Activated CD4-positive, alpha-beta T cell treated with anti-CD3 and anti-CD28 coated beads, Interleukin-2, amount 50 U/mL, for 24 hours (primary cell): ENCODE measurements around the gene SAE1.
"Not testable (repeated sequence)": the region's sequence is repeated elsewhere in the genome, so short reads cannot be mapped to it uniquely, and the experiment has no call there.

Experiments
- DNase-seq, 2 donors: peaks; one replicate each; pipeline ENCODE4 v3.0.0-alpha.2; 2020; ENCODE audit warnings: low read depth in 1 of 2, low spot score in 1 of 2

The SAE1 gene

GRCh38 chr19:47232422-47233211 lies 102.0 kb downstream of the SAE1 start:
- no peak for DNase-seq

GRCh38 chr19:47236072-47236675 lies 105.5 kb downstream of the SAE1 start:
- no peak for DNase-seq

- DNase-seq, result no peak
Observed at GRCh38 chr19:47239152-47239551, 108.5 kb downstream of the SAE1 start.

GRCh38 chr19:47239610-47240296 lies 109.1 kb downstream of the SAE1 start:
- no peak for DNase-seq

DNA sequence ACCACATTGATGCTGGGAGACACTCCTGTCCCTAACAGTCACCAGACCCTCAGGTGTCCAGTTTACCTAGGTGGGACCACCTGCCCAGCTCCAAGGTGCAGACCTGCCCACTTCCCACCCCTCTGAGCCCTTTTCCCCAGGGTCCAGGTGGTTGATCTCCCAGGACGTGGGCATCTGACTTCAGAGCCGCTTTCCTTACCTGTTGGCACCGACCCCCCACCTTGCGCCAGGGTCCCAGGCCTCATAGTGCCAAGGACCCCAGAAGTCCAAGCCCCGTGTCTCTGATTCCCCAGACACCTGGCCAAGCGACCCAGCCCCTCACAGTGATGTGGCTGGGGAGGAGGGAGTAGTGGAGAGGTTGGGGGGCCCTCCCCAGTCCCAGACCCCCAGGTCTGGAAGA lies 109.9 kb downstream of the SAE1 start:
- DNase-seq, result no peak

DNA sequence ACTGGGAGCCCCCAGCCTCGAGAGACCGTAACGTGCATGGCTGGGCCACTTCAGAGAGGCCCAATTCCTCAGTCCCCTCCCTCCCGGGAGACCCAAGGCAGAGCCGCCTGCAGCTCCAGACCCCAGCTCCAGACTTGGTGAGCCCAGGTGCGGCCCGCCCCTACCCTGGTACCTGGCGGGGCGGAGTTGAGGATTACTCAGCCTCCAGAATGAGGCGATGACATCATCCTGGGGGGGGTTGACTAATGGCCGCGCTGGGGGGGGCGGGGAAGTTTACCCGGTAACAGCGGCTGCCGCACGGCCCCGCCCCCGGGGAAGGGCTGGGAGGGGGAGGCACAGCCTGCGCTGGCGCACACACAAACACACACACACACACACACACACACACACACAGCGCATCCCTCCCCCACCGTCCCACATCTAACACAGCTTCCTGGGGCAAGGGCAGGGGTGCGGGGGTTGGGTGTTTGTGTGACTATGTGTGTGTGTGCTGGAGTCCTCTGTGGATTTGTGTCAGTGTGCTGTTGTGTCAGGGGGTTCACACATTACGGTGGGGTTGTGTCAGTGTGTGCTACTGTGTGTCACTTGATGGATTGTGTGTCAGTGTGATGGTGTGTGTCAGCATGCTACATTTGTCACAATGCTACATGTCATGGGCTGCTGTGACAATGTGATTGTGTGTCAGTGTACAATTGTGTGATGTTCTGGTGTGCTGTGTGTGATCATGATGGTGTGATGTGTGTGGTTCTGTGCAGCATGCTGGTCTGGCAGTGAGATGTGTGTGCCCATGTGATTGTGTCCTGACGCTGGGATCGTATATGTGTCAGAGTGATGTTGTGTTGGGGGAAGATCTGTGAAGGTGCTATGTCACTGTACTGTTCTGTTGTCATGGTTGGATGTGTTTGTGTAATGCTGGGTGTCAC lies 110.6 kb downstream of the SAE1 start:
- peak; percentile 56 to 81 for DNase-seq

- no peak for DNase-seq
Observed at GRCh38 chr19:47241919-47242577, 111.4 kb downstream of the SAE1 start.

DNA sequence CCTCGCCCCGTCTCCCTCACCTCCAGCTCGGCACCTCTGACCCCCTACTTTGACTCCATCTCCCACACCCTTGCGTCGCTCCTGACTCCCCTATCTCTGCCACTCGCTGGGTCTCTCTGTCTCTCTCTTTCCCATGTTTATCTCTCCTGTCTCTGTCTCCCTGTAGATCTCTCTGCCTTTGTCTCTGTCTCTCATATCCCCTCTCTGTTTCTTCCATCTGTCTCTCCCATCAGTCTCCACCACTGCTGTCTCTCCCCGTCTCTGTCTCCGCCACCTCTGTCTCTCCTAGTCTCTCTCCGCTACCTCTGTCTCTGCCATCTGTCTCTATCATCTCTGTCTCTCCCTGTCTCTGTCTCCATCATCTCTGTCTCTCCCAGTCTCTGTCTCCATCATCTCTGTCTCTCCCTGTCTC lies 112.7 kb downstream of the SAE1 start:
- DNase-seq, result no peak

DNA sequence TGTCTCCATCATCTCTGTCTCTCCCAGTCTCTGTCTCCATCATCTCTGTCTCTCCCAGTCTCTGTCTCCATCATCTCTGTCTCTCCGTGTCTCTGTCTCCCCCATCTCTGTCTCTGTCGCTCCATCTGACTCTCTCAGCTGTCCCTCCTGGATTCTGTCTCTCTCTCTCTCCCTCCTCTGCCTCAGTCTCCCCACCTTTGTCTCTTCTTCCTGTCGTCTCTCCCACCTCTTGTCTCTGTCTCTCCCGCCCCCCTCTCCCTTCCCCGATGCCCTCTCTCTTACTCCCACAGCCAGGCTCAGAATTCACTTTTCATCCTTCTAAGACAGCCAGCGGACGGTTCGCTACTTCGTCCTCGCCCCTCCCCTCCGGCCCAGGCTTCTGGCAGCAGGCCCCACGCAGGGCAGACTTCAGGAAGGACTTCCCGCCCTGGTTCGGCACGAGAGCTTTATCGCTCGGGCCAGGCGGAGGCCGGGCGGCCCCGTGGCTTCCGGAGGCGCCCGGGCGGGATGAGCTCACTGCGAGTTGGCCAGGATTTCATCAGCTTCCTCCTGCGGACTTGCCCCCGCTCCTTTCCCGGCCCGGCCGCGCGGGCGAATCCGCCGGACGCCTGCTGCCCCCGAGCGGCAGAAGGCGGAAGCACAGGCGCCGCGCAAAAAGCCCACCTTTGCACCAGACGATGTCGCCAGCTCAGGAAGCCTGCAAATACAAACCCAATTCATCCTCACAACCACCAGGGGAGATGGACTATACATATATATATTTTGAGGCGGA lies 113.3 kb downstream of the SAE1 start:
- DNase-seq, result peak; percentile 82 to 90

GRCh38 chr19:47247308-47247990 lies 116.8 kb downstream of the SAE1 start:
- peak; percentile 66 to 67 for DNase-seq

DNA sequence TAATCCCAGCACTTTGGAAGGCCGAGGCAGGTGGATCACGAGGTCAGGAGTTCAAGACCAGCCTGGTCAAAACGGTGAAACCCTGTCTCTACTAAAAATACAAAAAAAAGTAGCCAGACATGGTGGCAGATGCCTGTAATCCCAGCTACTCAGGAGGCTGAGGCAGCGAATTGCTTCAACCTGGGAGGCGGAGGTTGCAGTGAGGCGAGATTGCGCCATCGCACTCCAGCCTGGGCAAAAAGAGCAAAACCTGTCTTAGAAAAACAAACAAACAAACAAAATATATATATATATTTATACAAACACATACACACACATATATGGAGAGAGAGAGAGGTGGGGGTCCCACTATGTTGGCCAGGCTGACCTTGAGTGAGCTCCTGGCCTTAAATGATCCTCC lies 122.4 kb downstream of the SAE1 start:
- DNase-seq, result not testable (repeated sequence)

DNA sequence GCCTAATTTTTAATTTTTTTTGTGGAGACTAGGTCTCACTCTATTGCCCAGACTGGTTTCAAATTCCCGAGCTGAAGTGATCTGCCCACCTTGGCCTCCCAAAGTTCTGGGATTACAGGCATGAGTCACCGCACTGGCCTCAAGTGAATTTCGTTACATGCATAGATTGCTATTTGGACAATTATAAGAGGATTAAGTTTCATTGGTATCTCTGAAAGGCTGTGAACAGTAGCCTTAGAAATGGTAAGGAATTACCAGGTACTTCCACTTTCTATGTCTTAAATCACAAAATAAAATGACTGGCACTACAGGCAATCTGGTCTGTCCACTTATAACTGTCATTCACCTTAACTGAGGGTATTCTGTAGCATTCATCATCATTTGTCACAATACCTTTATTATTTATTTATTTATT lies 122.8 kb downstream of the SAE1 start:
- no peak for DNase-seq

GRCh38 chr19:47253970-47254369 lies 123.3 kb downstream of the SAE1 start:
- DNase-seq, result no peak

GRCh38 chr19:47255879-47256692 lies 125.5 kb downstream of the SAE1 start, which contains the start of gene CCDC9:
CCDC9 (plus strand) TSS chr19:47256525; CDS start chr19:47258401, 1,876 bp downstream.
- DNase-seq, result peak; percentile 91 to 95

GRCh38 chr19:47256693-47257410 lies 126.2 kb downstream of the SAE1 start:
- DNase-seq, result peak; percentile 100

DNA sequence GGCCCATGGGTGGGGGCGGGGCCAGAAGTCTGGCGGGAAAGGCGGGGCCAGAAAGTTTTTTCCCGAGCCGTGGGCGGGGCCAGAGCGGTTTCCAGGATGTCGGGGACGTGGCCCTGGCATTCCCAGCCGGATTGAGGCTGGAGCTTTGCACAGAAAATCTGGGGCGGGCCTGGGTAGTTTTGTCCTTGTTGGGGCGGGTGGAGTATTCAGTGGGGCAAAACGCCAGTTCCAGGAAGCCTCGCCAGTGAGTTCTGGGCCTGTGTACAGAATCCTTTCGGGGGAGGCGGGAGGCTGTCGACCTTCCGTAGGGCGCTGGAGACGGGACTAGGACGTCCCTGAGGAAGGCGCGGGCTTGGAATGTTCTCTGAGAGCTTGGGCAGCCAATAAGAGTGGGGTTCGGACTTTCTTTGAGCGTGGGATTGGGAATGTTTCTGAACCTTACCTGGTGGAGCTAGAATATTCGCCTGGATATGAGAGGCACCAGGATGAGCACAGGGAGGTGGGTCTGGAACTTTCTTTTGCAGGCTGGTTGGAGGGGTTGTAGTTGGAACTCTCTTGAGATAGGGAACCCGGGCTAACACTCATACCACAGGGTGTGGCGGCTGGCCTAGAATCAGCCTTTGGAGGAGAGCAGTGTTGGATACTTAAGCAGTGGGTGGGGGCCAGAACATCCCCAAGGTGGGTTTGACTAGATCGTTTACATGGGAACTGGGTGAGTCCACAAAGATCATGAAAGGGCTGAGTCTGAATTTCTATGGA lies 127.0 kb downstream of the SAE1 start:
- no peak for DNase-seq

DNA sequence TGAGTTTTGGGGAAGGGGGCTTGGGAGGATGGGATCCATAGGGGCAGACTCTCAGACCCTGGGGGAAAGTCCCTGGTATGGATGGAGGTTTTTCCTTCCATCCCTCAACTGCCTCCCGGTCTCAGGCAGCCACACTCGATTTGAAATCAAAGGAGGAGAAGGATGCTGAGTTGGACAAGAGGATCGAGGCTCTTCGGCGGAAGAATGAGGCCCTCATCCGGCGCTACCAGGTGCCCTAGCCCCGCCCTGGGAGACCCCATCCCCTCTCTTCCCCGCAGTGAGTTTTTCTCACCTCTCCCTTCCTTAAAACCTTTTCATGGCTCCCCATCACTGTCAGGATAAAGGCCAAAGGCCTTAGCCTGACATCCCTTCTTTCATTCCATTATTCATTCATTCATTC lies 127.8 kb downstream of the SAE1 start:
- DNase-seq, result no peak
